22Rv1 (cell line): ENCODE data around the gene FAM222A.

Source experiments
- CTCF ChIP-seq: fragments of 450-650 bp; IDR thresholded peaks from 2 replicates; pipeline ENCODE4 v1.5.1; 2017; ENCODE audit warnings: mild to moderate bottlenecking
- ZFX ChIP-seq: fragments of 450-650 bp; IDR thresholded peaks from 2 replicates; pipeline ENCODE4 v1.6.1; 2017; ENCODE audit warnings: antibody characterized with exemption, borderline replicate concordance

- TF ChIP-seq CTCF (no peak), ZFX (no peak)
These were observed 27.8 kb downstream of the FAM222A start for GRCh38 chr12:109741286-109741969.
